Measurements from ENCODE around the gene PRR23B.

- TF ChIP-seq POLR2AphosphoS5 (IDR thresholded peaks at IDR 0.05) (no peak), POLR2A (IDR thresholded peaks at IDR 0.05) (no peak)
Observed at GRCh38 chr3:139043554-139044365, 23.0 kb upstream of the PRR23B start.
